Measurements from ENCODE around the gene MSRB1. TPM values are rescaled to one million over a fixed set of nuclear protein-coding genes. Genes with fewer than 3 reads are reported as not detected.

The MSRB1 gene
- total RNA-seq, 1 experiment from 2014 or later: 116 TPM

GRCh38 chr16:1916640-1916990, 26.4 kb downstream of the MSRB1 start:
- Histone ChIP-seq H3K36me3 (no peaks in the 10 kb centered on the region), H3K4me3 (no peak overlapping the region), H3K27me3 (peaks cover 44% of the 10 kb centered on the region), H3K9me3 (no peaks in the 10 kb centered on the region)
- no peak for DNase-seq

DNA sequence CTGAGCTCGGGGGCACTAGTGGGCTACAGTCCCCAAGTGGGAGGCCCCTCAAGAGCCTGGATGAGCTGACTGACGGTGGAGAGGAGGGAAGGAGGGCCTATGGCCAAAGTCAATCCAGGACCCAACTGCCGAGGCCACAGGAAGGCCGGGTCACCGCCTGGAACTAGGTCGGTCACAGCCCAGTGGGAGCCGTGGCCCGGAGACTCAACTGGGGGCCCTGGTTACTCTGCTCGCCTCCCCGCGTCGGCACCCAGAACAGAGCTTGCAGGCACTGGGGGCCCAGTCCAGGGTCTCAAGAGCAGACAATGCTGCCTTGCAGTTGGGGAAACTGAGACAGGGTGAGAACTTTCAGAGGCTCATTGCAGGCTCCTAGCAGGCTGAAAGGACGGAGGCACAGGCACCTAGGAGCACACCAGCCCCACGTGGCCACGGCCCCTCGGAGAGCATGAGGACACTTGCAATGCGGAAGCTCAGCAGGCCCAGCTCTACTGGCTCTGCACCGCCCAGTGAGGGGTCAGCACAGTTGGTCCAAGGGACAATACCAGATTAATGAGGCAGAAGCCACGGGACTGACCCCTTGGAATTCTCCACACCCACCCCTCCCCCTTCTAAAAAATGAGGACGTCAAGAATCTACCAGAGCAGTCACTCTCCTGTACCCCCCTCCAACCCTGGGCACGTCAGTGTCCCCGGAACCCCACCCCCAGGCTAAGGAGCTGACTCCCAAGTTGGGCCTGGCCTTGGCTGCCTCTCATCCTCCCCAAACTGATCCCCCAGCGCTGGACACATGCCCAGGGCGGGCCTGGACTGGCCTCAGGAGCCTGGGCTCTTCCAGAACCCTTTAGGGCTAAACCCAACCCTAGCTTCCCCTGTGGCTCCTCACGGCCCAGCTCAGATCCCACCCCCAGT, 27.0 kb downstream of the MSRB1 start:
- Histone ChIP-seq H3K27me3 (peaks cover 40% of the 10 kb centered on the region), H3K4me3 (no peak overlapping the region), H3K36me3 (no peaks in the 10 kb centered on the region), H3K9me3 (no peaks in the 10 kb centered on the region)
- DNase-seq: no peak

DNA sequence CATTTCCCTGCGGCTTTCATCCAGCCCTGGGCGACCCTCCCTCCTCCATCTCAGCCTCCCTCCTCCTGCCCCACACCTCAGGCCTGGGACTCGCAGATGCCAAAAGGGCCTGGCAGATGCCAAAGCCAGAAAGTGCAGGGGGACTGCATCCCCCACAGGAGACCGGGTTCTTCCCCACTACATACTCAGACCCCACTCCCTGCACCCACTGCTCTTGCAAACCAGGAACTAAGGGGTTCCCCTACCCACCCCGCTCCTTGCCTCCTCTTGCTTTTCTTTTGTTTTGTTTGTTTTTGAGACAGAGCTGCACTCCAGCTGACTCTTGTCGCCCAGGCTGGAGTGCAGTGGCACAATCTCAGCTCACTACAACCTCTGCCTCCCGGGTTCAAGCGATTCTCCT, 28.0 kb downstream of the MSRB1 start:
- no peaks in the 10 kb centered on the region for H3K36me3 ChIP-seq
- peaks cover 32% of the 10 kb centered on the region for H3K27me3 ChIP-seq
- no peak for DNase-seq
- H3K9me3 ChIP-seq: no peaks in the 10 kb centered on the region
- no peak overlapping the region for H3K4me3 ChIP-seq

DNA sequence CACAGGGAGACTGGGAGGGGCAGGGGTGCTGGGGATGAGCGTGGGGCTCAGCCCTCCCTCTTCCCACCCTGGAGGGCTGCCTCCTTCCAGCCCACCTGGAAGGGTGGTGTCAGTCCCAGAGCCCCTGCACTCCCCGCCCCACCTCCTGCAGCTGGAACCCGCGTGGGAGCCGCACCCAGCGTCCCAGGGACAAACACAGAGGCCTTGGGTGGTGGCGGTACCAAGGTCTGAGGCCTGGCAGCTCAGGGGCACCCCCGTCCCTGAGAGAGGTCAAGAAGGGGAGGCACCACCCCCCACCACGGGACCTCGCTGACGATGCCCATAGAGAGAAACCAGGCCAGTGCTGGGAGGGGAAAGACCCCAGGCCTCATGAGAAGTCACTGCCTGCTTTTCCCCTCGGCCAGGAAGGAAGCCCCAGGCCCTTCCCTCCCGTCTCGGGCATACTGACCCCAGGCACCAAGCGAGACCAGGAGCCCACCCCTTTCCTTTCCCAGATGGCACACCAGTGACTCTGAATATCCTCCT, 28.9 kb downstream of the MSRB1 start:
- Histone ChIP-seq H3K36me3 (no peaks in the 10 kb centered on the region), H3K4me3 (no peak overlapping the region), H3K9me3 (no peaks in the 10 kb centered on the region), H3K27me3 (peaks cover 24% of the 10 kb centered on the region)
- no peak for DNase-seq

DNA sequence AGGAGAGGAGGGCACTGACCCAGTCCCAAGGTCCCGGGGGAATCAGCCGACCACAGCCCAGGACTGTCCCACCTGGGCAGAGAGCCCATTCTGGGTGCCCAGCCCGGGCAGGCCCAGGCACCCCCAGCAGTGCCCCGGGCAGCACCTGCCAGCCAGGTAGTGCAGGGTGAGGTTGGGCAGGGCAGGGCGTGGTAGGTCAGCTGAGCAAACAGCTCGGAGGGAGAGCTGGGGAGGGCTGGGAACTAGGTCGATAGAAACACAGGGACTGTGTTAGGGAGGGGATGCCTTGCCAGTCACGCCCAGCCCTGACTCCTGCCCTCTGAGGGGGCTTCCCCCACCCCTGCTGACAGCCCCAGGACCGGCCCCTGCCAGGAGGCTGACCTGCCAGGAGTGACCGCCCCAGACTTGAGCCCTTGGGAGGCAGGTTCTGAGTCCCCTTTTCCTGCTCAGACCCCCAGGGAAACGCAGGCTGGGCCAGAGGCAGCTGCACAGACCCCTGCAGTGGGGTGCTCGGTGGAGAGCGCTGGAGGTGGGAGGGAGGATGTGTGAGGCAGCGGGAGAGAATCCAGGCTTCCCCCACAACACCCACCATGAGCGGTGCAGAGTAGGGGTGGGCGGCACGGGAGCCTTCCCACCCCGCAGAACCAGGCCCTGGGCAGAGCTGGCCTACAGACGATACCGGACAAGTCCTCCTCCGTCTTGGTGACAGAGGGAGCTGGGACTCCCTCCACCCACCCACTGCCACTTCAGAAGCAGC, 29.5 kb downstream of the MSRB1 start:
- DNase-seq: no peak
- no peaks in the 10 kb centered on the region for H3K9me3 ChIP-seq
- H3K27me3 ChIP-seq: peaks cover 18% of the 10 kb centered on the region

DNA sequence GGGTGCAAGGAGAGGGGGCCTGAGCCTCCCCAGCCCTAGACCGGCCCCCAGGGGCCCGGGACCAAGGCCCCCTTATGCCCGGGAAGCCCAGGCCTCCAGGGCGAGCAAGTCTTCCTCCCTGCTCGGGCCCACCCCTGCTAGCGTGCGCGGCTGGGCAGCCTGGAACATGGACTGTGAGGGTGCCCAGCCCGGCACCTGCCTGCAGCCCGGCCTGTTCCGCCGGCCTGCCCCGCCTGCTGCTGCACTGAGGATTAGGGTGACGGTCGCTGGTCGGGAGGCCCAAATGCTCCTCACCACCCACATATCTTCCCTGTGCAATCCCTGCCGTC, 30.8 kb downstream of the MSRB1 start:
- H3K36me3 ChIP-seq: no peaks in the 10 kb centered on the region
- no peak overlapping the region for H3K4me3 ChIP-seq
- DNase-seq: no peak
- peaks cover 10% of the 10 kb centered on the region for H3K27me3 ChIP-seq
- no peaks in the 10 kb centered on the region for H3K9me3 ChIP-seq

More for the DNA sequence above, 29.5 kb downstream of the MSRB1 start:
- H3K36me3 ChIP-seq: no peaks in the 10 kb centered on the region
- no peak overlapping the region for H3K4me3 ChIP-seq

GRCh38 chr16:1911467-1912214, 31.4 kb downstream of the MSRB1 start:
- no peaks in the 10 kb centered on the region for H3K36me3 ChIP-seq
- no peak for DNase-seq
- no peak overlapping the region for H3K4me3 ChIP-seq
- H3K27me3 ChIP-seq: peaks cover 4% of the 10 kb centered on the region
- H3K9me3 ChIP-seq: no peaks in the 10 kb centered on the region

- H3K9me3 ChIP-seq: no peaks in the 10 kb centered on the region
- no peak for DNase-seq
- H3K4me3 ChIP-seq: no peak overlapping the region
- no peaks in the 10 kb centered on the region for H3K27me3 ChIP-seq
- H3K36me3 ChIP-seq: no peaks in the 10 kb centered on the region
Measured at GRCh38 chr16:1909561-1910231, 33.3 kb downstream of the MSRB1 start.

DNA sequence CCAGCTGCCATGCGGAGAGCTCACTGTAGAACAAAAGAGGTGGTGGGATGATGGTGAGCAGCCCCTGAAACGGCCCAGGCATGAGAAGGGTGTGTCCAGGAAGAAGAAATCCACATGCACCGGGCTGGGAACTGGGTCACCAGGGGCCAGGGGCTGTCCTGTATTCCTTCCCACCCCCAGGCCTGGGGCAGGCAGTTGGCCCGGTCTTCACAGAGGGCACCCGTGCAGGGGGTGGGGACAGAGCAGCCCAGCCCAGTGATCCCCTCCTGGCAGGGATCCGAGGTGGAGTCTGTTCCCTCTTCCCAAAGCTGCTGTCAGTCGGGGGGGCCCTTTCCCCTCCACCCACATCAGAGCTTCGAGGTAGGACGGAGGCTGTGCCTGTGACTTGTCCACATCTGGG, 34.0 kb downstream of the MSRB1 start:
- no peaks in the 10 kb centered on the region for H3K9me3 ChIP-seq
- DNase-seq: no peak
- H3K27me3 ChIP-seq: no peaks in the 10 kb centered on the region
- H3K36me3 ChIP-seq: no peaks in the 10 kb centered on the region
- no peak overlapping the region for H3K4me3 ChIP-seq

DNA sequence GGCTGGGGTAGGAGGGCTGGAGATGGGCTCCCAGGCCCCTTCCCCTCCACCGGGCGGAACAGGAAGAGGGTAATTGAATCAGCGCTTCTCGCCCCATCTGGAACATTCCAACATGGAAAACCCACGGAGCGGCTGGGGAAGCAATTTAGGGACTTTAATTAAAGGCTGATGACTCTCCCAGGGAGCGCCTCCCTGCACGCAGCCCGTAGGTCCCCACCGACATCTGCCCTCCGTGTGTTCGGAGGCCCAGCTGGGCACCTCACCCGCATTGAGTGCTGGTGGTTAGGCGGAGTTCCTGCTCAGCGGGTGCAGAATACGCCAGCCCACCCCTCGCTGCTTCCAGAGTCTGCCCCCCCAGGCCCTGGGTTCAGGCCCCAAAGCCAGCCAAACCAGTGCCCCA, 34.8 kb downstream of the MSRB1 start:
- DNase-seq: no peak
- no peaks in the 10 kb centered on the region for H3K9me3 ChIP-seq
- H3K36me3 ChIP-seq: no peaks in the 10 kb centered on the region
- no peak overlapping the region for H3K4me3 ChIP-seq
- no peaks in the 10 kb centered on the region for H3K27me3 ChIP-seq

GRCh38 chr16:1907226-1907860, 35.7 kb downstream of the MSRB1 start:
- no peaks in the 10 kb centered on the region for H3K36me3 ChIP-seq
- H3K9me3 ChIP-seq: no peaks in the 10 kb centered on the region
- no peak overlapping the region for H3K4me3 ChIP-seq
- no peak for DNase-seq
- no peaks in the 10 kb centered on the region for H3K27me3 ChIP-seq

GRCh38 chr16:1906846-1907165, 36.2 kb downstream of the MSRB1 start:
- Histone ChIP-seq H3K9me3 (no peaks in the 10 kb centered on the region), H3K4me3 (no peak overlapping the region), H3K27me3 (no peaks in the 10 kb centered on the region), H3K36me3 (no peaks in the 10 kb centered on the region)
- DNase-seq: no peak

- DNase-seq: no peak
- Histone ChIP-seq H3K36me3 (no peaks in the 10 kb centered on the region), H3K4me3 (no peak overlapping the region), H3K27me3 (no peaks in the 10 kb centered on the region), H3K9me3 (no peaks in the 10 kb centered on the region)
Measured at GRCh38 chr16:1906055-1906845, 36.7 kb downstream of the MSRB1 start.

DNA sequence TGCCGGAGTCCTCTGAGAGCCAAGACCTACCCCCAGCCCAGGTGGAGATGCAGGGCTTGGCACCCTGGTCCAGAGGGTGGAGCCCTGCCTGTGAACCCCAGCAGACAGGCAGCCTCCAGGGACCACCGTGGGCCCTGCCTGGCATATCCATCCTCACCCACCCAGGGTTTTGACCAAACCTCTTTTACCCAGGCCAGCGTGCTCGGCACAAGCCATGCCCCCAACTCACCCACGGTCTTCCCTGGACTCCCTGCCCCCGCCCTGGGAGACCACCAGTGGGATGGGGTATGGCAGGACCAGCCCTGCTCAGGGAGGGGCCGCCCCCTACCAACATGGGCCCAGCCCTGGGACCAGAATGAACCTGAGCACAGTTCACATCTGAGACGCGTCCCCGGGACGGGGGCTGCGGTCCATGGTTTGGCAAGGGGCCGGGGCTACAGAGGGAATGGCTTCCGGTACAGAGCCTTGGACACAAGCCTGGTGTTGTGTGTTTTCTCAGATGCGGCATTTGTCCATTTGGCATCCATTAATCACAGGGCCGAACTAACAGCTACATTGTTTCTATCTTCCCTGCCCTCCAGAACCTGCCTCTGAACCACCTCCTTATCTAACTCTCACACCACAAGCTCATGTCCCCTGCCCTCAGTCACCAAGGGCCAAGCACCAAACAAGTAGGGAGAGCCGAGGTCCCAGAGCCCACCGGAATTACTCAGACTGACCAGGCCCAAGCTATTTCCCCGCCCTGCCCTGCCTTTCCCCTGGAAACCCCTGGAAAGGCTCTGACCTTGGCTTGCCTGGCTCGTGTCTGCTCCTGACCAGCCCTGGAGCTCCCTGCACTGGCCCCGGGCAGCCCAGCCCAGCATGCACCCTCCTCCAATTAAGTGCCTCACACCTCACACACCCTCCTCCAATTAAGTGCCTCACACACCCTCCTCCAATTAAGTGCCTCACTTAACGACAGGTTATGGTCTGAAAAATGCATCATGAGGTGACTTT, 38.9 kb downstream of the MSRB1 start:
- Histone ChIP-seq H3K4me3 (no peak overlapping the region), H3K36me3 (no peaks in the 10 kb centered on the region), H3K27me3 (peaks cover 5% of the 10 kb centered on the region; the same call in 1 of the 2 replicates), H3K9me3 (no peaks in the 10 kb centered on the region)
- no peak for DNase-seq

DNA sequence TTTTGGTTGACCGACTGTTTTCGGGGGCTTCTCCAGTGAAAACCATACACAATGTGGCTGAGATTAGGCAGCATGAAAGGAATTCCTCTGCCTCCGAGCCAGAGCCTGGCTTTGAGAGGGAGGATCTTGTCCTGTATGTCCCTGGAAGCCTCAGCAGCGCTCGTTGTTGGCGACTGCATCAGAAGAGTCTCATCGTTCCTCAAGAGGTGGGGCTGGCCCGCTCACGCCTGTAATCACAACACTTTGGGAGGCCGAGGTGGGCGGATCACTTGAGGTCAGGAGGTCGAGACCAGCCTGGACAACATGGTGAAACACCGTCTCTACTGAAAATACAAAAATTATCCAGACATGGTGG, 39.8 kb downstream of the MSRB1 start:
- Histone ChIP-seq H3K4me3 (no peak overlapping the region), H3K9me3 (no peaks in the 10 kb centered on the region), H3K36me3 (no peaks in the 10 kb centered on the region), H3K27me3 (peaks cover 11% of the 10 kb centered on the region)
- no peak for DNase-seq
